OCI-LY3 (cell line): Measurements from ENCODE around the gene BST1.
A peak's percentile ranks its signal among the peaks of the same experiment; 100 is the strongest.

Source experiments
- H2AFZ ChIP-seq: fragments of 200-600, 300-600 bp; shearing (Covaris generic); 2 replicates; pipeline ENCODE4 v1.6.0; 2014; ENCODE audit warnings: antibody characterized with exemption, low read depth, low read length
- H3K27ac ChIP-seq: fragments of 200-600, 300-600 bp; sonication (generic); 2 replicates; pipeline ENCODE4 v1.5.1; 2014; ENCODE audit warnings: mild to moderate bottlenecking, low read length, moderate library complexity, mixed read lengths
- H3K27me3 ChIP-seq: fragments of 200-600, 300-600 bp; sonication (generic); 2 replicates; pipeline ENCODE4 v1.6.1; 2014; ENCODE audit warnings: low read depth, low read length, mixed read lengths
- H3K36me3 ChIP-seq: fragments of 200-600, 300-600 bp; sonication (generic); replicated peaks from 2 replicates; pipeline ENCODE3; 2014; ENCODE audit warnings: low read depth, low read length, mixed read lengths
- H3K4me1 ChIP-seq: fragments of 300-600, 200-600 bp; sonication (generic); 2 replicates; pipeline ENCODE4 v1.6.1; 2014; ENCODE audit warnings: low read length, mixed read lengths
- H3K4me2 ChIP-seq: fragments of 200-600, 300-600 bp; sonication (generic); 2 replicates; pipeline ENCODE4 v1.6.1; 2014; ENCODE audit warnings: low read length, mixed read lengths
- H3K4me3 ChIP-seq: fragments of 300-600, 200-600 bp; sonication (generic); 2 replicates; pipeline ENCODE4 v1.5.1; 2014; ENCODE audit warnings: antibody characterized with exemption, mild to moderate bottlenecking, low read length, moderate library complexity
- H3K79me2 ChIP-seq: fragments of 300-600, 200-600 bp; shearing (Covaris generic); 2 replicates; pipeline ENCODE4 v1.6.1; 2014; ENCODE audit warnings: mild to moderate bottlenecking, low read length, mixed read lengths
- H3K9ac ChIP-seq: fragments of 300-600, 200-600 bp; shearing (Covaris generic); 2 replicates; pipeline ENCODE4 v1.6.0; 2014; ENCODE audit warnings: mild to moderate bottlenecking, low read length, moderate library complexity
- H3K9me3 ChIP-seq: fragments of 200-600, 300-600 bp; shearing (Covaris generic); 2 replicates; pipeline ENCODE4 v1.6.1; 2014; ENCODE audit warnings: low read length, mixed read lengths; ENCODE audit not compliant: insufficient read depth
- H4K20me1 ChIP-seq: fragments of 200-600, 300-600 bp; sonication (generic); 2 replicates; pipeline ENCODE4 v1.6.1; 2016; ENCODE audit warnings: low read length, mixed read lengths; ENCODE audit not compliant: insufficient read depth
- EZH2phosphoT487 ChIP-seq: fragments of 200-600 bp; shearing (Covaris generic); IDR thresholded peaks from 2 replicates; pipeline ENCODE4 v1.6.1; 2018; ENCODE audit warnings: antibody characterized with exemption, mixed run types, low read depth
- TF ChIP-seq, protein P1 (sequence below): fragments of 200-600, 300-600 bp; sonication (generic); IDR thresholded peaks from 2 replicates; pipeline ENCODE4 v1.5.1; 2014; ENCODE audit warnings: antibody characterized with exemption, low read length, low read depth

The BST1 gene

DNA sequence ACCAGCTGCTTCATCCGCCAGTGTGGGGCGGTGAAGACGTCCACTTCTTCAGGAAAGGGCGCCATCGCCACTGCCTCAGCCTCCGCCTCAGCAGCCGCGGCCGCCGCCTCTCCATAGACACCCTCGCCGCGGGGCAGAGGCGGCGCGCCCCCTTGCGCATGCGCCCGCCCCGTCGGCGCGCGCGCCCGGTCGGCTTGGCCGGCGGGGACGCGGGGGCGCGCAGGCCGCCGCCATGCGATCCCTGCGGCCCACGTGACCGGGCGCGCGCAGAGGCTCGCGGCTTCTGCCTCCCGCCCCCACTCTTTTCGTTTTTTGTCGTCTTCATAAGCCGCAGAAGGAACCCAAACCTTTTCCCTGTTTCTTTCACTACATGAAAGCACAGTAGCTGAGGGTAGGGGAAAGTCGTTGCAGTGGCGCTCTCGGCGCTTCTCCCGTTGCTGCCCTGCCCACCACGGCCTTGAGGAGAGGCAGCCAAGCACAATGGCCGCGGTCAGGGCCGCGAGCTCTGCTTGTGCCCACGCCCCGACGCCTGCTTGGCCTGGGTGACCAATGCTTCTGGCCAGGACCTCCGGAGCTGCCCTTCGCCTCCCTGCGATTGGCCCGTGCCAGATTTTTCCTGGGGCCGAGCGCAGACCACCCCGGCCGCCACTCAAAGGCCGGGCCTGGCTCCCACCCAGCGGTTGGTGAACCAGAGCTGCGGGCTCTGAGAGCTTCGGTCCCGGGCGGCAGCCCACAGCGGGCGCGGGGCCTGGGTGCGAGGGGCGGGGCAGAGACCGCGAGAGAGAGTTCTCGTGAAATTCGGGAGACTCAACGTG, 47.4 kb upstream of the BST1 start, which contains the start of gene FBXL5:
TSS of gene FBXL5 (minus strand) at position 135 of the 815 bp plus-strand sequence. CDS start at position 65, 70 bp downstream.
- Histone ChIP-seq H3K27ac (peak within 1 kb of the TSS; percentile 81), H3K36me3 (no peaks in the 10 kb centered on the region), H3K4me2 (peak within 1 kb of the TSS; percentile 96), H2AFZ (peak within 1 kb of the TSS; percentile 79; the same call in 1 of the 2 replicates), H3K4me1 (peaks cover 20% of the 10 kb centered on the region), H3K27me3 (no peaks in the 10 kb centered on the region), H3K9ac (peak within 1 kb of the TSS; percentile 93), H3K79me2 (peaks cover 41% of the 10 kb centered on the region), H3K4me3 (peak within 1 kb of the TSS; percentile 94), H3K9me3 (no peaks in the 10 kb centered on the region), H4K20me1 (0 out of 2 replicates have a peak, but pooled peaks cover 3% of the 10 kb centered on the region)
- TF ChIP-seq, protein P1, sequence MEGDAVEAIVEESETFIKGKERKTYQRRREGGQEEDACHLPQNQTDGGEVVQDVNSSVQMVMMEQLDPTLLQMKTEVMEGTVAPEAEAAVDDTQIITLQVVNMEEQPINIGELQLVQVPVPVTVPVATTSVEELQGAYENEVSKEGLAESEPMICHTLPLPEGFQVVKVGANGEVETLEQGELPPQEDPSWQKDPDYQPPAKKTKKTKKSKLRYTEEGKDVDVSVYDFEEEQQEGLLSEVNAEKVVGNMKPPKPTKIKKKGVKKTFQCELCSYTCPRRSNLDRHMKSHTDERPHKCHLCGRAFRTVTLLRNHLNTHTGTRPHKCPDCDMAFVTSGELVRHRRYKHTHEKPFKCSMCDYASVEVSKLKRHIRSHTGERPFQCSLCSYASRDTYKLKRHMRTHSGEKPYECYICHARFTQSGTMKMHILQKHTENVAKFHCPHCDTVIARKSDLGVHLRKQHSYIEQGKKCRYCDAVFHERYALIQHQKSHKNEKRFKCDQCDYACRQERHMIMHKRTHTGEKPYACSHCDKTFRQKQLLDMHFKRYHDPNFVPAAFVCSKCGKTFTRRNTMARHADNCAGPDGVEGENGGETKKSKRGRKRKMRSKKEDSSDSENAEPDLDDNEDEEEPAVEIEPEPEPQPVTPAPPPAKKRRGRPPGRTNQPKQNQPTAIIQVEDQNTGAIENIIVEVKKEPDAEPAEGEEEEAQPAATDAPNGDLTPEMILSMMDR = no peak
- no peak for TF ChIP-seq EZH2phosphoT487

DNA sequence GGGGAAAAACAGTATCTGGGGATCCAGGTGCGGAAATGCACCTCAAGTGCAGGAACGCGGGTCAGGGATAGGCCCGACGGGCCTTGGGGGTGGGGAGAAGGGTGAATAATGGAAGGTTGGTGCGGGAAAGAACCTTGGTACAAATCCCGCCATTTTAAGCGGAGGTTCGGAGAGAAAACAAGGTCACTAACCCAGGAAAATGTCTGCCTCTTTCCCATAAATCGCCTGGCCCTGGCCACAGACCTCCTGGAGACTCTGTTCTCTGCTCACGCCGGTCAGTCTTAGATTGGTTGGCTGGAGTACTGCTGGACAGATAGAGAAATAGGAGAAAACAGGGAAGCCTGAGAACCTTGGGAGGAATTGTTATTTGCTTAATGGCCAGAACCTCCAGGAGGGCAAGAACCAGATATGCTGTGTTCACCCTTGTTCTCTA, 46.8 kb upstream of the BST1 start:
- peaks cover 20% of the 10 kb centered on the region for H3K4me1 ChIP-seq
- TF ChIP-seq, protein P1 = no peak
- no peak for TF ChIP-seq EZH2phosphoT487
- H3K27me3 ChIP-seq = no peaks in the 10 kb centered on the region
- H3K36me3 ChIP-seq = no peaks in the 10 kb centered on the region
- peak overlapping the region; percentile 93 for H3K9ac ChIP-seq
- H3K27ac ChIP-seq = peak overlapping the region; percentile 81
- H2AFZ ChIP-seq = peak overlapping the region; percentile 79; the same call in 1 of the 2 replicates
- peak overlapping the region; percentile 92 for H3K4me2 ChIP-seq
- H3K4me3 ChIP-seq = peak overlapping the region; percentile 94
- H3K9me3 ChIP-seq = no peaks in the 10 kb centered on the region
- 0 out of 2 replicates have a peak, but pooled peaks cover 3% of the 10 kb centered on the region for H4K20me1 ChIP-seq
- H3K79me2 ChIP-seq = peaks cover 34% of the 10 kb centered on the region

DNA sequence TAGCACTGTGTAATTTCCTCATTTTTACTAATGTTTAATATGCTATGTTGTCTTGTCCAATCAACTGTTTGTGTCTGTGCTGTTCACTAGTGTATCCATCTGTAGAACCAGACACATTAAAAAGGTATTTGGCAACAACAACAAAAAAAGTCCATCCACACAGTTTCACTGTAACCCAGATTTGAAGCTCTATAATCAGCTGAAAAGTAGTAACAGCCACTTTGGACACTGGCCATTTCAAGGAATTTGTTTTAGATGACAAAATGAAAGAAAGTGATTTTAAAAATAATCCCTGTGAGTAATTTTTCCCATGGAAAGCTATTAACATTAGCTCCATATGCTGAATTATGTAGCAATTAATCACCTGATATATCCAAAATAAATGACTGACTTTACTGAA, 45.5 kb upstream of the BST1 start:
- no peaks in the 10 kb centered on the region for H3K36me3 ChIP-seq
- no peak overlapping the region for H3K4me3 ChIP-seq
- H2AFZ ChIP-seq = no peak overlapping the region
- TF ChIP-seq EZH2phosphoT487 = no peak
- TF ChIP-seq, protein P1 = no peak
- H3K27me3 ChIP-seq = no peaks in the 10 kb centered on the region
- H3K9ac ChIP-seq = no peak overlapping the region
- H3K27ac ChIP-seq = no peak overlapping the region
- H3K4me1 ChIP-seq = peaks cover 18% of the 10 kb centered on the region
- peaks cover 25% of the 10 kb centered on the region for H3K79me2 ChIP-seq
- H3K4me2 ChIP-seq = no peak overlapping the region
- H3K9me3 ChIP-seq = no peaks in the 10 kb centered on the region
- H4K20me1 ChIP-seq = no peaks in the 10 kb centered on the region

DNA sequence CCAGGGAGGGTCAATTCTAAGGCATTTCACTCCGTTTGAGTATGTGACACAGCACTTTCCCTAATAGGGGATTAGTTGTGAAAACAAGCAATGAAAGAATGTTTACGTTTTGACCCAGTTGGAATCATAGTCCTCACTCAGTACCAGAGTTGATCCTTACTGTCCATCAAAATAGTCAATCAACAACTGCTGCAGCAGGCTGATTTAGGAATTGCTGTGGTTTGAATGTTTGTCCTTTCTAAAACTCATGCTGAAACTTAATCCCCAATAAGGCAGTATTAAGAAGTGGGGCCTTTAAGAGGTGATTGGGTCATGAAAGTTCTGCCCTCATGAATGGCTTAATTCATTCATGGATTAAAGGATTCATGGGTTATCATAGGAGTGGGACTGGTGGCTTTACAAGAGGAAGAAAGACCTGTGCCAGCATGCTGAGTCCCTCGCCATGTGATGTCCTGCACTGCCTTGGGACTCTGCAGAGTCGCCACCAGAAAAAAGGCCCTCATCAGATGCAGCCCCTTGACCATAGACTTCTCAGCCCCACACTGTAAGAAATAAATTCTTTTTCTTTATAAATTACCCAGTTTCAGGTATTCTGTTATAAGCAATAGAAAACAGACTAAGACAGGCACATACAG, 44.6 kb upstream of the BST1 start:
- Histone ChIP-seq H3K27ac (no peak overlapping the region), H3K27me3 (no peaks in the 10 kb centered on the region), H3K9ac (no peak overlapping the region), H3K36me3 (no peaks in the 10 kb centered on the region), H3K4me1 (peaks cover 16% of the 10 kb centered on the region), H3K79me2 (peaks cover 16% of the 10 kb centered on the region), H3K4me2 (no peak overlapping the region), H2AFZ (no peak overlapping the region), H4K20me1 (no peaks in the 10 kb centered on the region), H3K9me3 (no peaks in the 10 kb centered on the region), H3K4me3 (no peak overlapping the region)
- TF ChIP-seq, protein P1 = no peak
- no peak for TF ChIP-seq EZH2phosphoT487
